Stomach (tissue), 9 donors: ENCODE data around the gene LRRC74B. TPM values are rescaled to one million over a fixed set of nuclear protein-coding genes. Genes with fewer than 3 reads are reported as not detected.

Experiments used
- DNase-seq, 2 donors: peaks; one replicate each; pipeline versions ENCODE4 v3.0.0 to v3.0.0-alpha.2; 2013 to 2019
- H3K27ac ChIP-seq, 5 donors: fragments of 200-600 bp in 4 of 5; sonication (generic) in 4 of 5; one replicate each; pipeline ENCODE4 v1.5.1; 2013 to 2019; ENCODE audit warnings: mild to moderate bottlenecking in 1 of 5, moderate library complexity in 1 of 5
- H3K27me3 ChIP-seq, 3 donors: fragments of 200-600 bp; sonication (generic); one replicate each; pipeline ENCODE4 v1.5.1; 2017 to 2019; ENCODE audit warnings: mixed run types in 1 of 3
- H3K36me3 ChIP-seq, 4 donors: fragments of 200-600 bp; sonication (generic); 1 replicate in 3 of 4; 2 replicates in 1 of 4; pipeline ENCODE4 v1.5.1; 2016 to 2019
- H3K4me1 ChIP-seq, 4 donors: fragments of 200-600 bp; sonication (generic); one replicate each; pipeline ENCODE4 v1.5.1; 2016 to 2019
- H3K4me3 ChIP-seq, 4 donors: fragments of 200-600 bp; sonication (generic) in 3 of 4; one replicate each; pipeline ENCODE4 v1.5.1; 2016 to 2019; ENCODE audit warnings: mild to moderate bottlenecking in 1 of 4
- H3K9me3 ChIP-seq, 4 donors: fragments of 200-600 bp; sonication (generic); one replicate each; pipeline ENCODE4 v1.5.1; 2016 to 2019
- CTCF ChIP-seq, 7 experiments: fragments of 450-650 bp in 4 of 7; fragments of 200-600 bp in 3 of 7; sonication (generic) in 3 of 7; IDR thresholded peaks; one replicate each; pipeline ENCODE4 v1.5.1; 2016 to 2019; ENCODE audit warnings: antibody characterized with exemption in 7 of 7, control low read depth in 2 of 7, mild to moderate bottlenecking in 1 of 7
- EP300 ChIP-seq: sonication (generic); formaldehyde crosslinking; IDR thresholded peaks from one replicate; pipeline ENCODE4 v1.6.1; 2017; ENCODE audit warnings: antibody characterized with exemption
- POLR2A ChIP-seq, 4 donors: fragments of 450-650 bp; IDR thresholded peaks; one replicate each; pipeline ENCODE4 v1.6.1; 2016; ENCODE audit warnings: antibody characterized with exemption in 4 of 4, control low read depth in 2 of 4, mild to moderate bottlenecking in 1 of 4, moderate library complexity in 1 of 4
- POLR2AphosphoS5 ChIP-seq, 3 donors: sonication (generic); formaldehyde crosslinking; IDR thresholded peaks; one replicate each; pipeline ENCODE4 v1.6.1; 2016; ENCODE audit warnings: antibody characterized with exemption in 3 of 3
- whole genome bisulfite sequencing, 5 donors: extraction: QIAGEN DNeasy Blood & Tissue Kit in 3 of 5; methylation state at CpG; one replicate each; pipeline versions ENCODE4 v1.1.5 to v1.1.7; 2013 to 2018; 5-methylcytosine and 5-hydroxymethylcytosine counted together
- intact Hi-C: fragments of 100-400 bp; cut with DNase I; formaldehyde crosslinking; loops from one replicate; pipeline ENCODE4 v1.15.1; 2023; ENCODE audit warnings: low total_unique reads
- polyA plus RNA-seq, 3 donors: library from polyadenylated mRNA; stranded (reverse); fragments of 200-250 nt; gene quantifications; one replicate each; pipeline ENCODE4 v1.2.3, GENCODE V29; 2013
- total RNA-seq, 5 donors: library from RNA; depleted of rRNA; stranded (reverse); fragments of >200 nt; gene quantifications; one replicate each; pipeline versions ENCODE4 v1.1.0 to v1.2.3, GENCODE V29; 2014 to 2016
- donor health status: healthy with polysubstance abuse.
- donor health status: Bipolar disorder and iron deficiency.
- donor health status: healthy.

Gene LRRC74B
- total and polyA plus RNA-seq, 8 donors = not detected

GRCh38 chr22:21051831-21052400, 6.2 kb downstream of the LRRC74B start:
- TF ChIP-seq CTCF (IDR thresholded peaks at IDR 0.05) = no peak
- TF ChIP-seq EP300 = no peak
- TF ChIP-seq POLR2AphosphoS5 (IDR thresholded peaks at IDR 0.05) = no peak
- TF ChIP-seq POLR2A (IDR thresholded peaks at IDR 0.05) = no peak
- peaks cover 0 to 19% (median 4%) of the 10 kb centered on the region in 3 donors for H3K27me3 ChIP-seq
- H3K4me3 ChIP-seq = no peak overlapping the region
- no peak for DNase-seq
- no peak overlapping the region for H3K27ac ChIP-seq
- WGBS, 5 donors = 58 to 72% (median 68%) methylated on average over 8 of the region's 8 CpGs
- no peaks in the 10 kb centered on the region for H3K36me3 ChIP-seq
- H3K4me1 ChIP-seq = no peaks in the 10 kb centered on the region
- no peaks in the 10 kb centered on the region for H3K9me3 ChIP-seq
- intact Hi-C loops = no loop called here

DNA sequence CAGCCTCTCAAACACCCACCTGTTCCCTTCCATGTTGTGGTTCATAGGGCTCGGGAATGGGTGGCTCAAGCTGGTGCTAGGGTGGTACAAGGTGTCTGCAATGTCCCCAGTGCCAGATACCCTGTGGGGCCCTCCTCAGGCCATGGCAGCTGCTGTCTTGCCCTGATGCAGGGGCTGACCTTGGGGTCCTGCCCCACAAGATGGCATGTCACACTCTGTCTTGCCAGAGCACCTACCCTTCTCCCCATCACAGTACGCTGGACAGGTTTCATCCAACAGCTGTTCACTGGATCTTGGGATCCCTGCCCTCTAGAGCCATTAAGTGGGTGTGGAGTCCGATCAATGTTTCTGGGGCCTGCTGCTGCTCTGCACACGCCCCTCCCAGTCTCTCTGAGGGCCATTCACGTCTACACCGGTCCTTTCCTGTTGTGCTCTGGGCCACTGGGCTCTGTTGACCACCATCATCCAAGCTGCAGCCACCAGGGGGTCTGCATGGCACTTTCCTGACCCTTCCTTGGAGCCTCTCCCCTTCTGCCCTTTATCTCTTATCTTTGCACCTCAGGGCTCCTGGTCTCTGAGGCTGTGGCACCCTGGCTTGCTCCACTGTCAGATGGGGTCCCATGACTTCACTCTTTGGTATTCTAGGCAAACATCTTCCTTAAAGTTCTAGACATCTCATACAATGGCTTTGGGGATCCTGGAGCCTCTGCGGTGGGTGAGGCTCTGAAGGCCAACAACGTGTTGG, 7.1 kb downstream of the LRRC74B start:
- 70 to 80% (median 73%) methylated on average over 7 to 8 of the region's 8 CpGs for WGBS, 5 donors
- H3K36me3 ChIP-seq = no peaks in the 10 kb centered on the region
- H3K4me3 ChIP-seq = no peak overlapping the region
- no peaks in the 10 kb centered on the region for H3K9me3 ChIP-seq
- no peak overlapping the region for H3K27ac ChIP-seq
- TF ChIP-seq CTCF (IDR thresholded peaks at IDR 0.05) (no peak), EP300 (no peak), POLR2A (IDR thresholded peaks at IDR 0.05) (no peak), POLR2AphosphoS5 (IDR thresholded peaks at IDR 0.05) (no peak)
- H3K4me1 ChIP-seq = no peaks in the 10 kb centered on the region
- peaks cover 0 to 22% (median 4%) of the 10 kb centered on the region in 3 donors for H3K27me3 ChIP-seq
- intact Hi-C loops = no loop called here
- DNase-seq = no peak

DNA sequence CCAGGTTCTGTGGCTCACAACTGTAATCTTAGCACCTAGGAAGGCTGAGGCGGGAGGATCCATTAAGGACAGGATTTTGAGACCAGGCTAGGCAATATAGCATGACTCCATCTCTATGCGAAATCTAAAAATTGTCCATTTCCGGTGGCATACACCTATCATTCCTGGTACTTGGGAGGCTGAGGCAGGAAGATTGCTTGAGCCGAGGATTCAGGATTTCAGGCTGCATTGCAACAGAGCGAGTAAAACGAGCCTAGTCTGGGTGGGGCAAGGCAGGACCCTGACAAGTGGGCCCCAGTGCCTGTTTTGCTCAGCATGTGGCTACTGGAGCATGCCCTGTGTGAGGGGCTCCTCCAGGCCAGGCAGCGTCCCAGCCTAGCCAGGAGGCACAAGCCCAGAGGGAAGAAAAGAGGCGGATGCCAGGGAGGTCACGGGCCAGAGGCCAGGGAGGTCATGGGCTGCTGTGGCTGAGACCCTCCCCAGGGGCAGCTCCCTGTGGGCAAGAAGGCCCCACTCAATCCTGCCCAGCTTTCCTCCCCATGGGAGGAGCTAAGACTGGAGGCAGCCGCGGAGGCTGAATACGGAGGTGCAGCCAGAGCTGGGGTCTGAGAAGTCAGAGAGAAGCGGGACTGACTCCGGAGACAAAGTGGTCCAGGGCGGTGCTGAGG, 8.4 kb downstream of the LRRC74B start:
- intact Hi-C loops = no loop called here
- Histone ChIP-seq H3K4me3 (no peak overlapping the region), H3K27me3 (peaks cover 0 to 22% (median 4%) of the 10 kb centered on the region in 3 donors), H3K27ac (no peak overlapping the region), H3K4me1 (no peaks in the 10 kb centered on the region), H3K36me3 (no peaks in the 10 kb centered on the region), H3K9me3 (no peaks in the 10 kb centered on the region)
- TF ChIP-seq CTCF (IDR thresholded peaks at IDR 0.05) (no peak), EP300 (no peak), POLR2AphosphoS5 (IDR thresholded peaks at IDR 0.05) (no peak), POLR2A (IDR thresholded peaks at IDR 0.05) (no peak)
- WGBS, 5 donors = 84 to 90% (median 87%) methylated on average over 15 of the region's 15 CpGs
- DNase-seq = no peak

- Histone ChIP-seq H3K36me3 (no peaks in the 10 kb centered on the region), H3K9me3 (no peaks in the 10 kb centered on the region), H3K4me3 (no peak overlapping the region), H3K27ac (no peak overlapping the region), H3K27me3 (peaks cover 0 to 22% (median 4%) of the 10 kb centered on the region in 3 donors), H3K4me1 (no peaks in the 10 kb centered on the region)
- TF ChIP-seq EP300 = no peak
- no peak for TF ChIP-seq POLR2A (IDR thresholded peaks at IDR 0.05)
- TF ChIP-seq POLR2AphosphoS5 (IDR thresholded peaks at IDR 0.05) = no peak
- no peak for TF ChIP-seq CTCF (IDR thresholded peaks at IDR 0.05)
- WGBS, 5 donors = 65 to 89% (median 84%) methylated on average over 5 to 11 of the region's 11 CpGs
- DNase-seq = no peak
- intact Hi-C loops = no loop called here
Measured at GRCh38 chr22:21054714-21055563, 9.2 kb downstream of the LRRC74B start.
